ENCODE data around the gene SETMAR. TPM values are rescaled to one million over a fixed set of nuclear protein-coding genes. Genes with fewer than 3 reads are reported as not detected.

SETMAR gene
- total RNA-seq (2022; extraction: Qiagen RNA extraction; ENCODE audit: low read depth), result 8.0 to 9.8 TPM (median 8.5 TPM) in 5 replicates

GRCh38 chr3:4303187-4304123 is at the start of gene SETMAR:
Gene SETMAR (plus strand): TSS chr3:4303369. CDS start chr3:4303371, 2 bp downstream.

Other genes with a start within 250 kb of the SETMAR start
- 17.9 to 22.2 TPM (median 18.4 TPM) in 5 replicates for gene SUMF1, start 163.9 kb downstream of the SETMAR start, total RNA-seq (2022; extraction: Qiagen RNA extraction; ENCODE audit: low read depth)
- 4.5 to 6.1 TPM (median 4.9 TPM) in 5 replicates for gene ITPR1, start 190.0 kb downstream of the SETMAR start, total RNA-seq (2022; extraction: Qiagen RNA extraction; ENCODE audit: low read depth)